NT2/D1 (cell line): Measurements from ENCODE around the gene MAGED4.

ENCODE experiments used
- SUZ12 ChIP-seq: IDR thresholded peaks from 2 replicates; pipeline ENCODE4 v1.6.1; 2011; ENCODE audit not compliant: insufficient read length, insufficient read depth; ENCODE audit errors: extremely low read depth
- YY1 ChIP-seq: IDR thresholded peaks from 2 replicates; pipeline ENCODE4 v1.6.1; 2011; ENCODE audit not compliant: insufficient read length, insufficient read depth
- ZNF274 ChIP-seq: IDR thresholded peaks from 2 replicates; pipeline ENCODE4 v1.6.1; 2011; ENCODE audit warnings: mild to moderate bottlenecking, low read depth, low read length

GRCh38 chrX:52216541-52216940 is 31.9 kb downstream of the MAGED4 start:
- TF ChIP-seq ZNF274 = no peak
- TF ChIP-seq YY1 = no peak
- no peak for TF ChIP-seq SUZ12
